OCI-LY7 (cell line): Measurements from ENCODE around the gene PIPOX.

Experiments used
- EZH2phosphoT487 ChIP-seq: fragments of 200-600 bp; sonication (generic); IDR thresholded peaks from 2 replicates; pipeline ENCODE4 v1.6.1; 2018; ENCODE audit warnings: low read depth, borderline replicate concordance, mild to moderate bottlenecking, mixed run types, antibody characterized with exemption, low read length, moderate library complexity, mixed read lengths
- TF ChIP-seq, protein P1 (sequence below): fragments of 200-600 bp; sonication (generic); conservative IDR thresholded peaks from 2 replicates; pipeline ENCODE4 v1.5.1; 2014; ENCODE audit warnings: mild to moderate bottlenecking, antibody characterized with exemption, low read length, moderate library complexity, mixed read lengths

DNA sequence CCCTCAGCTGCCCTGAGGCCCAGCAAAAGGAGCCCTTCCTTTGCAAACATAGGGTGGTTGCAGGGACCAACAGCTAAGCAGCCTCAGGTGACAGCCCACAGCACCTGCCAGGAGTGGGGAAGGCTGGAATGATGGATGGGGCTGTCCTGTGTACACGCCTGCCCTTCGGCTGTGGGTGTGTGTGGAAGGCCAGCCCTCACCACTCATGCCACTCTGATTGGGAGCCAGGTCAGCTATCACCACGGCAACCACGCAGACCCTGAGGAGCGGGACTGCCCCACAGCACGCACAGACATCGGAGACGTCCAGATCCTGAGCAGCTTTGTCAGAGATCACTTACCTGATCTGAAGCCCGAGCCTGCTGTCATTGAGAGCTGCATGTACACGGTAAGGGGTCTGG lies 11.9 kb downstream of the PIPOX start:
- TF ChIP-seq EZH2phosphoT487 = no peak
- TF ChIP-seq, protein P1, sequence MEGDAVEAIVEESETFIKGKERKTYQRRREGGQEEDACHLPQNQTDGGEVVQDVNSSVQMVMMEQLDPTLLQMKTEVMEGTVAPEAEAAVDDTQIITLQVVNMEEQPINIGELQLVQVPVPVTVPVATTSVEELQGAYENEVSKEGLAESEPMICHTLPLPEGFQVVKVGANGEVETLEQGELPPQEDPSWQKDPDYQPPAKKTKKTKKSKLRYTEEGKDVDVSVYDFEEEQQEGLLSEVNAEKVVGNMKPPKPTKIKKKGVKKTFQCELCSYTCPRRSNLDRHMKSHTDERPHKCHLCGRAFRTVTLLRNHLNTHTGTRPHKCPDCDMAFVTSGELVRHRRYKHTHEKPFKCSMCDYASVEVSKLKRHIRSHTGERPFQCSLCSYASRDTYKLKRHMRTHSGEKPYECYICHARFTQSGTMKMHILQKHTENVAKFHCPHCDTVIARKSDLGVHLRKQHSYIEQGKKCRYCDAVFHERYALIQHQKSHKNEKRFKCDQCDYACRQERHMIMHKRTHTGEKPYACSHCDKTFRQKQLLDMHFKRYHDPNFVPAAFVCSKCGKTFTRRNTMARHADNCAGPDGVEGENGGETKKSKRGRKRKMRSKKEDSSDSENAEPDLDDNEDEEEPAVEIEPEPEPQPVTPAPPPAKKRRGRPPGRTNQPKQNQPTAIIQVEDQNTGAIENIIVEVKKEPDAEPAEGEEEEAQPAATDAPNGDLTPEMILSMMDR = no peak
